ENCODE data around the gene CUBN. TPM values are rescaled to one million over a fixed set of nuclear protein-coding genes. Genes with fewer than 3 reads are reported as not detected.

CUBN gene
- total RNA-seq, 1 donor: 1.1 TPM

- no peak for DNase-seq (ENCODE audit: insufficient read length, low spot score, missing footprints)
- H3K4me2 ChIP-seq (ENCODE audit: insufficient read depth, low read length): peak overlapping the region; percentile 66
- peaks cover 42% of the 10 kb centered on the region for H3K4me1 ChIP-seq (ENCODE audit: insufficient read depth, low read length)
Observed at GRCh38 chr10:17001961-17002749, 127.5 kb downstream of the CUBN start.

GRCh38 chr10:17001297-17001744, 128.3 kb downstream of the CUBN start:
- Histone ChIP-seq H3K4me1 (ENCODE audit: insufficient read depth, low read length) (peaks cover 49% of the 10 kb centered on the region), H3K4me2 (ENCODE audit: insufficient read depth, low read length) (peak overlapping the region; percentile 66), H3K27me3 (ENCODE audit: insufficient read depth, low read length) (no peaks in the 10 kb centered on the region), H4K20me1 (ENCODE audit: insufficient read depth, low read length) (no peaks in the 10 kb centered on the region), H3K9me3 (ENCODE audit: low read depth, low read length) (no peaks in the 10 kb centered on the region), H3K27ac (ENCODE audit: low read depth, low read length) (peak overlapping the region; percentile 94), H2AFZ (ENCODE audit: low read length) (no peak overlapping the region), H3K36me3 (ENCODE audit: insufficient read depth, low read length) (no peaks in the 10 kb centered on the region), H3K79me2 (ENCODE audit: insufficient read depth, low read length) (no peaks in the 10 kb centered on the region), H3K4me3 (ENCODE audit: insufficient read depth, low read length) (no peak overlapping the region)
- no peak for TF ChIP-seq CTCF (IDR thresholded peaks at IDR 0.05; ENCODE audit: extremely low read depth, low read depth, low read length)
- no peak for DNase-seq (ENCODE audit: insufficient read length, low spot score, missing footprints)

More at GRCh38 chr10:17001961-17002749, 127.5 kb downstream of the CUBN start:
- H3K9me3 ChIP-seq (ENCODE audit: low read depth, low read length): no peaks in the 10 kb centered on the region
- no peaks in the 10 kb centered on the region for H4K20me1 ChIP-seq (ENCODE audit: insufficient read depth, low read length)
- H3K4me3 ChIP-seq (ENCODE audit: insufficient read depth, low read length): peak overlapping the region; percentile 7
- peak overlapping the region; percentile 94 for H3K27ac ChIP-seq (ENCODE audit: low read depth, low read length)
- no peaks in the 10 kb centered on the region for H3K36me3 ChIP-seq (ENCODE audit: insufficient read depth, low read length)
- no peak for TF ChIP-seq CTCF (IDR thresholded peaks at IDR 0.05; ENCODE audit: extremely low read depth, low read depth, low read length)
- H3K79me2 ChIP-seq (ENCODE audit: insufficient read depth, low read length): no peaks in the 10 kb centered on the region
- no peaks in the 10 kb centered on the region for H3K27me3 ChIP-seq (ENCODE audit: insufficient read depth, low read length)
- H2AFZ ChIP-seq (ENCODE audit: low read length): no peak overlapping the region

- Histone ChIP-seq H3K4me1 (ENCODE audit: insufficient read depth, low read length) (peaks cover 56% of the 10 kb centered on the region), H3K4me2 (ENCODE audit: insufficient read depth, low read length) (peak overlapping the region; percentile 26)
- TF ChIP-seq CTCF (IDR thresholded peaks at IDR 0.05; ENCODE audit: extremely low read depth, low read depth, low read length): no peak
Observed at GRCh38 chr10:16999665-17000451, 129.8 kb downstream of the CUBN start.

GRCh38 chr10:16996530-16996964, 133.1 kb downstream of the CUBN start:
- Histone ChIP-seq H3K79me2 (ENCODE audit: insufficient read depth, low read length) (no peaks in the 10 kb centered on the region), H3K36me3 (ENCODE audit: insufficient read depth, low read length) (no peaks in the 10 kb centered on the region), H3K4me3 (ENCODE audit: insufficient read depth, low read length) (peak overlapping the region; percentile 11), H3K27ac (ENCODE audit: low read depth, low read length) (peak overlapping the region; percentile 94), H3K9me3 (ENCODE audit: low read depth, low read length) (no peaks in the 10 kb centered on the region), H3K4me2 (ENCODE audit: insufficient read depth, low read length) (peak overlapping the region; percentile 78), H3K27me3 (ENCODE audit: insufficient read depth, low read length) (no peaks in the 10 kb centered on the region), H4K20me1 (ENCODE audit: insufficient read depth, low read length) (no peaks in the 10 kb centered on the region), H2AFZ (ENCODE audit: low read length) (no peak overlapping the region), H3K4me1 (ENCODE audit: insufficient read depth, low read length) (peaks cover 33% of the 10 kb centered on the region)
- no peak for TF ChIP-seq CTCF (IDR thresholded peaks at IDR 0.05; ENCODE audit: extremely low read depth, low read depth, low read length)
- DNase-seq (ENCODE audit: insufficient read length, low spot score, missing footprints): no peak

More at GRCh38 chr10:16999665-17000451, 129.8 kb downstream of the CUBN start:
- H4K20me1 ChIP-seq (ENCODE audit: insufficient read depth, low read length): no peaks in the 10 kb centered on the region
- no peaks in the 10 kb centered on the region for H3K27me3 ChIP-seq (ENCODE audit: insufficient read depth, low read length)
- no peak for DNase-seq (ENCODE audit: insufficient read length, low spot score, missing footprints)
- H2AFZ ChIP-seq (ENCODE audit: low read length): no peak overlapping the region
- no peak overlapping the region for H3K4me3 ChIP-seq (ENCODE audit: insufficient read depth, low read length)
- H3K79me2 ChIP-seq (ENCODE audit: insufficient read depth, low read length): no peaks in the 10 kb centered on the region
- no peaks in the 10 kb centered on the region for H3K36me3 ChIP-seq (ENCODE audit: insufficient read depth, low read length)
- no peaks in the 10 kb centered on the region for H3K9me3 ChIP-seq (ENCODE audit: low read depth, low read length)
- peak overlapping the region; percentile 65 for H3K27ac ChIP-seq (ENCODE audit: low read depth, low read length)
